ENCODE measurements around the gene FKBP5.

DNA sequence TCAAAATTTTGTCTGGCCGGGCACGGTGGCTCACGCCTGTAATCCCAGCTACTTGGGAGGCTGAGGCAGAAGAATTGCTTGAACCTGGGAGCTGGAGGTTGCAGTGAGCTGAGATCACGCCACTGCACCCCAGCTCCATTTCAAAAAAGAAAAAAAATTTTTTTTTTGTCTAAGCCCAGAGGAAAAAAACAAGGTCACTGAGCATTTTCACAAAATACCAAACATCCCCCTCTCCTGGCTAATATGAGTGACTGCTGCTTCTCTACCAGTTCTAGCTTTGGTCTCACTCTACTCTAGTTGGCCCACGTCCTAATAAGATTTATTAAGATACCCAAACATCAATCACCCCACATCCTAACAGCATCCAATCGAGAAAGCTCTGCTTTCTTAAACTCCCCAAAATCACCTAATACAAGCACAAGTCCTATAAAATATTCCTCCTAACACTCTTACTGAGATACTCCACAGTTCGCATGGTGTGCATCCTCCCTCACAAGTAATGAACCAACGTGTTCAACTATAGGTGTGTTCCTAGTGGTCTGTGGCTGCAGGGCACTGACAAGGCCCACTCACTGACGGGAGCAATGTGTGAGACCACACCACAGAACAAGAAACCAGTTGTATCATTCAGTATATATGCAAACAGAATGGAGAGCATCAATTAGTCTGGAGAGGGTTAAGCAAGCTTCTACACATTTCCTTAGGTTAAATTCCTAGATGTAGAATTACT, 64.2 kb downstream of the FKBP5 start:
- TF ChIP-seq, protein P1, sequence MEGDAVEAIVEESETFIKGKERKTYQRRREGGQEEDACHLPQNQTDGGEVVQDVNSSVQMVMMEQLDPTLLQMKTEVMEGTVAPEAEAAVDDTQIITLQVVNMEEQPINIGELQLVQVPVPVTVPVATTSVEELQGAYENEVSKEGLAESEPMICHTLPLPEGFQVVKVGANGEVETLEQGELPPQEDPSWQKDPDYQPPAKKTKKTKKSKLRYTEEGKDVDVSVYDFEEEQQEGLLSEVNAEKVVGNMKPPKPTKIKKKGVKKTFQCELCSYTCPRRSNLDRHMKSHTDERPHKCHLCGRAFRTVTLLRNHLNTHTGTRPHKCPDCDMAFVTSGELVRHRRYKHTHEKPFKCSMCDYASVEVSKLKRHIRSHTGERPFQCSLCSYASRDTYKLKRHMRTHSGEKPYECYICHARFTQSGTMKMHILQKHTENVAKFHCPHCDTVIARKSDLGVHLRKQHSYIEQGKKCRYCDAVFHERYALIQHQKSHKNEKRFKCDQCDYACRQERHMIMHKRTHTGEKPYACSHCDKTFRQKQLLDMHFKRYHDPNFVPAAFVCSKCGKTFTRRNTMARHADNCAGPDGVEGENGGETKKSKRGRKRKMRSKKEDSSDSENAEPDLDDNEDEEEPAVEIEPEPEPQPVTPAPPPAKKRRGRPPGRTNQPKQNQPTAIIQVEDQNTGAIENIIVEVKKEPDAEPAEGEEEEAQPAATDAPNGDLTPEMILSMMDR (IDR thresholded peaks at IDR 0.05): no peak
- TF ChIP-seq POLR2A (IDR thresholded peaks at IDR 0.05): no peak
- no peak for TF ChIP-seq POLR2AphosphoS5 (IDR thresholded peaks at IDR 0.05; ENCODE audit: insufficient read depth in 1 of 2, low read depth in 1 of 2)
